Skeletal muscle satellite cell (primary cell): Measurements from ENCODE around the gene TRMT13.

Experiments used
- H3K27me3 ChIP-seq: 2 replicates; pipeline ENCODE4 v1.7.0; 2013; ENCODE audit warnings: low read length; ENCODE audit not compliant: control insufficient read depth, insufficient read depth
- H3K36me3 ChIP-seq: 2 replicates; pipeline ENCODE4 v1.7.0; 2013; ENCODE audit warnings: mild to moderate bottlenecking, control low read depth, low read length; ENCODE audit not compliant: insufficient read depth
- H3K4me1 ChIP-seq: 2 replicates; pipeline ENCODE4 v1.7.0; 2013; ENCODE audit warnings: low read length; ENCODE audit not compliant: control insufficient read depth, insufficient read depth
- H3K4me2 ChIP-seq: 2 replicates; pipeline ENCODE4 v1.7.0; 2013; ENCODE audit warnings: mild to moderate bottlenecking, low read length
- H3K4me3 ChIP-seq: 2 replicates; pipeline ENCODE4 v1.7.0; 2013; ENCODE audit warnings: low read length
- H3K9ac ChIP-seq: 2 replicates; pipeline ENCODE4 v1.7.0; 2013; ENCODE audit warnings: mild to moderate bottlenecking, low read depth, low read length, moderate library complexity
- H3K9me3 ChIP-seq: replicated peaks from 2 replicates; pipeline ENCODE4 v1.7.0; 2013; ENCODE audit warnings: mild to moderate bottlenecking, control low read depth, low read length

The TRMT13 gene

DNA sequence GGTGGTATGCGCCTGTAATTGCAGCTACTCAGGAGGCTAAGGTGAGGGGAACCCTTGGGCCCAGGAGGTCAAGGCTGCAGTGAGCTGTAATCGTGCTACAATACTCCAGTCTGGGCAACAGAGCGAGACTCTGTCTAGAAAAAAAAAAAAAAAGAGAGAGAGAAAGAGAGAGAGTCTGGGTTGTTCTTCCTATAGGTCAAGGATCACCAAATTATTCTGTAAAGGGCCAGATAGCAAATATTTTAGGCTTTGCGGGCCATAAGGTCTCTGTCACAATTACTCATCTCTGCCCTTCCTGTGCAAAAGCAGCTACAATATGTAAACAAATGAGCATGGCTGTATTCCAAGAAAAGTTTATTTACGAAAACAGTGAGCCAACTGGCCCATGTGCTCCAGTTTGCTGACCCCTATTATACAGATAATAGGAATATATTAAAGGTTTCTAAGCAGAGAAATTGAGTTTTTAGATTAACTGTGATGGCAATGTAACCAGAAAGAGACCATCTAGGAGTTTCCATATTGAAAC, 2.3 kb upstream of the TRMT13 start:
- no peak overlapping the region for H3K9ac ChIP-seq
- no peak overlapping the region for H3K4me2 ChIP-seq
- no peaks in the 10 kb centered on the region for H3K27me3 ChIP-seq
- H3K4me3 ChIP-seq = no peak overlapping the region
- no peaks in the 10 kb centered on the region for H3K36me3 ChIP-seq
- peaks cover 21% of the 10 kb centered on the region for H3K4me1 ChIP-seq
- no peaks in the 10 kb centered on the region for H3K9me3 ChIP-seq

DNA sequence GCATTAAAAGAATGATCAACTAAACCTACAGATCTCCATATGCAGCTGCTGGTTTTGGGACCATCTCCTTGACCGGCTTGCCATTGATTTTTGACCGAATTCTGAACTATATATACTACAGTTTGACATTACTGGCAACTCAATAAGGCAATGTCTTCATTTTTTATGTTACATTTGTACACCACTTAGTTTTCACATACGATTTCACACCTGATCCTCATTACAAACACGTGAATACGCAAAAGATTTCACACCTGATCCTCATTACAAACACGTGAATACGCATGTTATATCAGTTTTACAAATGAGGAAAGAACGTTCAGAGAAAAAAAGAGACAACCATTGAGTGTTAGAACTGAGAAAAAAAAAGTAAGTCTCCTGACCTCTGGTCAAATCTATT, 1.3 kb upstream of the TRMT13 start:
- peak overlapping the region; percentile 87 for H3K9ac ChIP-seq
- H3K4me1 ChIP-seq = peaks cover 21% of the 10 kb centered on the region
- no peaks in the 10 kb centered on the region for H3K27me3 ChIP-seq
- peak overlapping the region; percentile 96 for H3K4me2 ChIP-seq
- H3K4me3 ChIP-seq = peak overlapping the region; percentile 100
- H3K9me3 ChIP-seq = no peaks in the 10 kb centered on the region
- H3K36me3 ChIP-seq = no peaks in the 10 kb centered on the region

DNA sequence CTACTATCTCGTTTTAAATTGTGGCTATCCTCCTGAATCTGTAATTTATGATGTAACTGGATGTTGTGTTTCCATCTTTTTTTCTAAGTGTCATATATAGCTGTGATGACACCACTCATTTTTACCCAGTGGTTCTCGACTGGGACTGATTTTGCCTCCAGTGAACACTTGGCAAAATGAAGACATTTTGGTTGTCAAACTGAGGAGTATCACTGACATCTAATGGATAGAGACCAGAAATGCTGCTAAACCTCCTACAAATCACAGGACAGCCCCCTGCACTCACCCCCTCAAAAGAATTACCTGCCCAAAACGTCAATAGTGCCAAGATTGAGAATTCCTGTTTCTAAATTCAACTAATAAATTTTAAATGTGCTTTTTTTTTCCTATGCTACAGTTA, 1.9 kb downstream of the TRMT13 start:
- H3K4me2 ChIP-seq = peak overlapping the region; percentile 96
- H3K27me3 ChIP-seq = no peaks in the 10 kb centered on the region
- peak overlapping the region; percentile 87 for H3K9ac ChIP-seq
- H3K9me3 ChIP-seq = no peaks in the 10 kb centered on the region
- H3K4me1 ChIP-seq = peaks cover 21% of the 10 kb centered on the region
- no peak overlapping the region for H3K4me3 ChIP-seq
- H3K36me3 ChIP-seq = peaks cover 29% of the 10 kb centered on the region

DNA sequence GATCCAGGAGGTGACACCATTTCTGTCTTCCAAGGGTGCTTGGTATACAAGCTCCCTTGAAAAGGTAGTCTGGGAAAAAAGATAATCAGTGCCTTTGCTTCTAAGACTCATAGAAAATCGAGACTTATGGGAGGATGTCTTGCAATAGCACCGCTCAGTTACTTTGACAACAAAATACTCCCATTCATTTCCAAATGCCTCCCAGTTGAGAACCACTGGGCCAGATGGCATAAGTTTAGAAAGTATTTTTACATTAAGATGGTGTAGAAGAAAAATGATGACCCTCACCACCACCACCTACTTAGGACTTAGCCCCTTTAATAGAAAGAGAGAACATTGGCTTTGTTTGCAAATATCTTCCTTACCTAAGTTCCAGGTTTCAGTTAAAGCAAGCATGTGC, 4.6 kb downstream of the TRMT13 start:
- Histone ChIP-seq H3K36me3 (peaks cover 56% of the 10 kb centered on the region), H3K4me3 (no peak overlapping the region), H3K9me3 (no peaks in the 10 kb centered on the region), H3K4me1 (peaks cover 8% of the 10 kb centered on the region), H3K4me2 (no peak overlapping the region), H3K9ac (no peak overlapping the region), H3K27me3 (no peaks in the 10 kb centered on the region)

DNA sequence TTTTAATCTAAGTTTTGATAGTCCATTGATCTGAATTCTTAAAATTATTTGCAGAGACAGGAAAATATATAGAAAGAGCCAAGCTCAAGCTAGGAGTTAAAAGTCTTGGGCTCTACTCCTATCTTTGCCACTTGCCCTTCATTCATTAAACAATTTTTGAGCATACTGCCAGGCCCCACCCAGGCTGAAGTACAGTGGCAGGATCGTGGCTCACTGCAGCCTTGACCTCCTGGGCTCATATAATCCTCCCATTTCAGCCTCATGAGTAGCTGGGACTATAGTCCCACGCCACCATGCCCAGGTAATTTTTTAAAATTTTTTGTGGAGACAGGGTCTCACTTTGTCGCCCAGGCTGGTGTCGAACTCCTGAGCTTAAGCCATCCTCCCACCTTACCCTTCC, 8.2 kb downstream of the TRMT13 start:
- H3K4me2 ChIP-seq = no peak overlapping the region
- peaks cover 88% of the 10 kb centered on the region for H3K36me3 ChIP-seq

DNA sequence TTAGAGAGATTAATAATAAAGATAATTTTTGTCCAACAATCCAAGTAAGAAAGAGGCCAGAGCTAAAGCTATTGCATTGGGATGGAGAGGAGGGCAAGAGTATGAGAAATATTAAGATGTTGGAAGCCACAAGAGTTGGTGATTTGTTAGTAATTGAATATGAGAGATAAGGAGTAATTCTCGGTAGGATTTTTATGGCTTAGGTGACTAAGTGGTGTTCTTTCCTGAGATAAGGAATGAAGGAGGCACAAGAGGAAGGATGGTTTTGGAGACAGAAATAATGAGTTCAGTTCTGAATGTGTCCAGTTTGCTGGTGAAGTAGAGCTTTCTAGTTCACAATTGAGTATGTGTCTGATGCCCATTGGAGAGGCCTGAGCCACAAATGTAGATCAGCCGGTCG, 9.4 kb downstream of the TRMT13 start:
- H3K4me3 ChIP-seq = no peak overlapping the region
- no peaks in the 10 kb centered on the region for H3K4me1 ChIP-seq
- no peak overlapping the region for H3K4me2 ChIP-seq
- H3K27me3 ChIP-seq = no peaks in the 10 kb centered on the region
- no peaks in the 10 kb centered on the region for H3K9me3 ChIP-seq
- H3K36me3 ChIP-seq = peaks cover 88% of the 10 kb centered on the region
- no peak overlapping the region for H3K9ac ChIP-seq

More for the DNA sequence above, 8.2 kb downstream of the TRMT13 start:
- Histone ChIP-seq H3K27me3 (no peaks in the 10 kb centered on the region), H3K9me3 (no peaks in the 10 kb centered on the region), H3K4me3 (no peak overlapping the region), H3K9ac (no peak overlapping the region), H3K4me1 (no peaks in the 10 kb centered on the region)

DNA sequence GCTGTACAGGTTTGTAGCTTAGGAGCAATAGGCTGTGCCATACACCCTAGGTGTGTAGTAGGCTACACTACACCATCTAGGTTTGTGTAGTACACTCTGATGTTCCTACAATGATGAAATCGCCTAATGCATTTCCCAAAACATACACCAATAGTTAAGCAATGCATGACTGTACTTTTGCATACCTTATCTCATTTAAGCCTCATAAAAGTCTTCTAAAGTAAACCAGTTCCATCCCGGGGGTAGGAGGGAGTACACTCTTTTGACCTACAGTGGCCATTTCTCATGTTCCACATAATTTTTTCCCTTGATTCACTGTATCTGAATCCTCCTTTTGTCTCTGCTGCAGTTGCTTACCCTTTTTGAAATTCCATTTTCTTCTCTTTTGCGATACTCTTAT, 12.2 kb downstream of the TRMT13 start:
- no peaks in the 10 kb centered on the region for H3K9me3 ChIP-seq
- H3K4me2 ChIP-seq = no peak overlapping the region
- no peaks in the 10 kb centered on the region for H3K4me1 ChIP-seq
- H3K27me3 ChIP-seq = no peaks in the 10 kb centered on the region
- H3K36me3 ChIP-seq = peaks cover 75% of the 10 kb centered on the region
- H3K9ac ChIP-seq = no peak overlapping the region
- no peak overlapping the region for H3K4me3 ChIP-seq

DNA sequence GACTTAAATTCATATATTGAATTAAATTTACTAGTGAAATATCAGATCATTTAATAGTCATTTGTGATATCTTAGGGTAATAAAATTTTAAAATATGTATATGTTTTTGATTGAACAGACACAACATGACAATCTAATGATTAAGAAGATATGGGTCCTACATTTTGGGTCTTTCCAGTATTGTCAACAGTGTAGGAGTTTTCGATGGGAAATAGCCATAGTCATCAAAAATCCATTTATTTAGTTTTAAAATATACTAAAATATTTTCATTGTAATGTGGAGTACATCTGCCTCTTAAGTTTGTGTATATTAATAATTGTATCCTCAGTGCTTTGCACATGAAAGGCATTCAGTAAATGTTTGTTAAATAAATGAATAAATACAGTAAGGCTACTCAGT, 14.0 kb downstream of the TRMT13 start:
- H3K4me2 ChIP-seq = no peak overlapping the region
- H3K4me3 ChIP-seq = no peak overlapping the region
- peaks cover 57% of the 10 kb centered on the region for H3K36me3 ChIP-seq
- H3K4me1 ChIP-seq = no peaks in the 10 kb centered on the region
- H3K27me3 ChIP-seq = no peaks in the 10 kb centered on the region
- H3K9ac ChIP-seq = no peak overlapping the region
- H3K9me3 ChIP-seq = no peaks in the 10 kb centered on the region

DNA sequence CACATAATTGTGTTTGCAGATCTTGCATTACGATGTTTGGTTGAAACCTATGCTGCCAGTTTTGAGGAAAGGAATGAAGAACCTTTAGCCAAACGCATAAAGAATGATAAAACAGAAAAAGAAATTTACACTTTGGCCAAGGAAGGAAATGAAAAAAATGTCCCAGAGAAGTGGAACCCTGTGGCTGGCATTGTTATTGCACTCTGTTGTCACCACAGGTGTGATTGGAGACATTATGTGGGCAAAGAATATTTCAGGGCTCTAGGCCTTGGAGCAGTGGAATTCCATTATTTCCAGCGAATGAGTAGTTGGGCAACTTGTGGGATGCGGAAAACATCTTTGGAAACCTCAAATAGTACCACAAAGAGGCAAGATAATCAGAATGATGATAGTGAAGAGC, 14.9 kb downstream of the TRMT13 start:
- Histone ChIP-seq H3K4me2 (no peak overlapping the region), H3K9ac (no peak overlapping the region), H3K4me1 (no peaks in the 10 kb centered on the region), H3K4me3 (no peak overlapping the region), H3K27me3 (no peaks in the 10 kb centered on the region), H3K9me3 (no peaks in the 10 kb centered on the region), H3K36me3 (peaks cover 48% of the 10 kb centered on the region)

DNA sequence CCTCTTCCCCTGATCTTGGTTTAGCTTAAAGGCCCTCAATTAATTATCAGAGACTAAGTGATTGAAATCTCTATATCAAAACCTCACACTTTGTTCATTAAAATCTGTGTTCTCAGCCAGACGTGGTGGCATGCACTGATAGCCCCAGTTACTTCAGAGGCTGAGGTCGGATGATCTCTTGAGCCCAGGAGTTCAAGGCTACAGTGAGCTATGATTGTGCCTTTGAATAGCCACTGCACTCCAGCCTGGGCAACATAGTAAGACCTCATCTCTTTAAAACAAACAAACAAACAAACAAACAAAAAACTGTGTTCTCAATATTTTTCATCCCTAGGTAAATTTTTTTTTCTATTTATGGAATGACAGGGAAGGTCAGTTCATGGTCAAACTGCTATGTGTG, 18.7 kb downstream of the TRMT13 start:
- Histone ChIP-seq H3K9me3 (no peaks in the 10 kb centered on the region), H3K36me3 (peaks cover 18% of the 10 kb centered on the region)

DNA sequence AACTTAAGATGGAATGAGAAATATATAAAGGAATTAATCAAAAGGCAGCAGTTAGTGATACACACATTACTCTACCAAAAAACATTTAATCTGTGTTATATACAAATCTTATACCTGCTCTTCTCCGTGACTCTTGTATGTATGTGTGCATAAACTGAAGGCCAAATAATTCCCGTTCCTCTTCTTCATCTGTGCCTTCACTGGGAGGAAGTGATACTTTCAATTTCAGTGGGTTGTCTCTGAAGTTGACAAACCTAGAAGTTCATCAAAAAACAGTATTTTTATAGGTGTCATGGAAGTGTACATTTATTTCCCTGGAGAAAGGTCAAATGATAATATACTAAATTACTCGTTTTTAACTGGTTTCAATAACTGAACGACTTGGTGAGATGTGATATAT, 19.3 kb downstream of the TRMT13 start:
- Histone ChIP-seq H3K4me2 (no peak overlapping the region), H3K9me3 (no peaks in the 10 kb centered on the region), H3K4me1 (no peaks in the 10 kb centered on the region), H3K4me3 (no peak overlapping the region), H3K27me3 (no peaks in the 10 kb centered on the region), H3K9ac (no peak overlapping the region), H3K36me3 (peaks cover 16% of the 10 kb centered on the region)

More for the DNA sequence above, 18.7 kb downstream of the TRMT13 start:
- H3K27me3 ChIP-seq = no peaks in the 10 kb centered on the region
- H3K9ac ChIP-seq = no peak overlapping the region
- H3K4me1 ChIP-seq = no peaks in the 10 kb centered on the region
- H3K4me3 ChIP-seq = no peak overlapping the region
- no peak overlapping the region for H3K4me2 ChIP-seq

DNA sequence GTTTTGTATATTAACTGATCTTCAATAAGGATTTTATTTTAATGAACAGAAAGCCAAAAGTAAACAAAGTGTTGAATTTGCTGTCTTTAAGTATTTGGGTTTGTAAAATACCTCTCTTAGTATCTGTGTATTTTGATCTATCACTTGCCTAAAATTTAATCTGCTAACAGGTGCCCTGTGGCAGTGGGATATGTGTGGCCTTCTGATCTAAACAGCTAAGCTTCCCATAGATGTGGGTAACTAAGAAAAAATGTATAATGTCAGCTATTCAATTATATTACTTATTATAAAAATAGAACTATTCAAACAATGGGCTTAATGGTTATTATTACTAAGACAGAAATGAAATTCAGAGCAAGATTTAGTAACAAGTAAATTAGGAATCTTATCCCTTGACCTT, 29.9 kb downstream of the TRMT13 start:
- Histone ChIP-seq H3K9me3 (no peaks in the 10 kb centered on the region), H3K9ac (no peak overlapping the region), H3K4me1 (no peaks in the 10 kb centered on the region), H3K27me3 (no peaks in the 10 kb centered on the region), H3K4me3 (no peak overlapping the region), H3K36me3 (no peaks in the 10 kb centered on the region), H3K4me2 (no peak overlapping the region)
